HEK293 (cell line): ENCODE measurements around the gene PIK3R6.

ENCODE experiments used
- CTCF ChIA-PET: fragments of 350-600 bp; formaldehyde crosslinking; extraction: SDS; loops from one replicate; lab custom pipeline; 2021; ENCODE audit warnings: antibody characterized with exemption; lab: Yijun Ruan, JAX
- POLR2A ChIA-PET: fragments of 300-600 bp; formaldehyde crosslinking; extraction: SDS; loops from one replicate; lab custom pipeline; 2020; ENCODE audit warnings: antibody characterized with exemption, inconsistent platforms; lab: Yijun Ruan, JAX
- H3K27ac ChIP-seq: fragments of 200-500 bp; sonication (Bioruptor generic); 2 replicates; pipeline ENCODE4 v1.5.1; 2014; ENCODE audit warnings: low read depth, low read length, control low read depth, inconsistent platforms; ENCODE audit errors: extremely low read depth
- H3K36me3 ChIP-seq, 2 experiments: fragments of 200-500 bp in 1 of 2; sonication (Bioruptor generic) in 1 of 2; 1 replicate in 1 of 2; 2 replicates in 1 of 2; pipeline ENCODE4 v1.5.1; 2014 to 2017; ENCODE audit warnings: inconsistent platforms in 2 of 2, low read length in 2 of 2; ENCODE audit not compliant: control insufficient read depth in 2 of 2, insufficient read depth in 1 of 2
- H3K4me1 ChIP-seq: fragments of 200-500 bp; sonication (Bioruptor generic); 2 replicates; pipeline ENCODE4 v1.5.1; 2014; ENCODE audit warnings: mild to moderate bottlenecking, low read length, inconsistent platforms; ENCODE audit not compliant: control insufficient read depth, insufficient read depth
- H3K4me3 ChIP-seq: 2 replicates; pipeline ENCODE4 v1.5.1; 2011; ENCODE audit warnings: low read depth, mild to moderate bottlenecking, control low read depth, low read length, moderate library complexity
- H3K9me3 ChIP-seq: fragments of 200-500 bp; sonication (Bioruptor generic); 2 replicates; pipeline ENCODE4 v1.5.1; 2014; ENCODE audit warnings: low read depth, low read length, inconsistent platforms; ENCODE audit not compliant: control insufficient read depth, insufficient read depth
- MYNN ChIP-seq: fragments of 450-650 bp; formaldehyde crosslinking; IDR thresholded peaks from 2 replicates; pipeline ENCODE4 v1.5.1; 2016; ENCODE audit warnings: missing biosample characterization, missing genetic modification characterization, borderline replicate concordance
- SP7 ChIP-seq: fragments of 450-650 bp; formaldehyde crosslinking; IDR thresholded peaks from 2 replicates; pipeline ENCODE4 v1.5.1; 2016; ENCODE audit warnings: missing biosample characterization, missing genetic modification characterization
- ZBTB21 ChIP-seq: fragments of 450-650 bp; formaldehyde crosslinking; IDR thresholded peaks from 2 replicates; pipeline ENCODE4 v1.5.1; 2017; ENCODE audit warnings: missing biosample characterization, missing genetic modification characterization
- ZBTB6 ChIP-seq: fragments of 450-650 bp; formaldehyde crosslinking; IDR thresholded peaks from 2 replicates; pipeline ENCODE4 v1.5.1; 2017; ENCODE audit warnings: missing biosample characterization, missing genetic modification characterization
- ZFHX2 ChIP-seq: fragments of 450-650 bp; formaldehyde crosslinking; conservative IDR thresholded peaks from 2 replicates; pipeline ENCODE4 v1.5.1; 2016; ENCODE audit warnings: missing biosample characterization, missing genetic modification characterization
- ZNF133 ChIP-seq: fragments of 450-650 bp; formaldehyde crosslinking; IDR thresholded peaks from 2 replicates; pipeline ENCODE4 v1.5.1; 2016; ENCODE audit warnings: missing biosample characterization, missing genetic modification characterization
- ZNF221 ChIP-seq: fragments of 450-650 bp; formaldehyde crosslinking; IDR thresholded peaks from 2 replicates; pipeline ENCODE4 v1.5.1; 2017; ENCODE audit warnings: missing biosample characterization, missing genetic modification characterization, borderline replicate concordance
- ZNF26 ChIP-seq: fragments of 450-650 bp; formaldehyde crosslinking; IDR thresholded peaks from 2 replicates; pipeline ENCODE4 v1.5.1; 2016; ENCODE audit warnings: missing biosample characterization, missing genetic modification characterization
- ZNF292 ChIP-seq: fragments of 450-650 bp; formaldehyde crosslinking; IDR thresholded peaks from 2 replicates; pipeline ENCODE4 v1.5.1; 2016; ENCODE audit warnings: low read depth, missing biosample characterization, missing genetic modification characterization, borderline replicate concordance
- ZNF354C ChIP-seq: fragments of 450-650 bp; formaldehyde crosslinking; IDR thresholded peaks from 2 replicates; pipeline ENCODE4 v1.5.1; 2016; ENCODE audit warnings: missing biosample characterization, missing genetic modification characterization, low read depth, borderline replicate concordance
- ZNF366 ChIP-seq: fragments of 450-650 bp; formaldehyde crosslinking; conservative IDR thresholded peaks from 2 replicates; pipeline ENCODE4 v1.5.1; 2016; ENCODE audit warnings: missing biosample characterization, missing genetic modification characterization
- ZNF449 ChIP-seq: fragments of 450-650 bp; formaldehyde crosslinking; IDR thresholded peaks from 2 replicates; pipeline ENCODE4 v1.5.1; 2017; ENCODE audit warnings: missing biosample characterization, mild to moderate bottlenecking, missing genetic modification characterization, moderate library complexity
- ZNF580 ChIP-seq: fragments of 450-650 bp; formaldehyde crosslinking; IDR thresholded peaks from 2 replicates; pipeline ENCODE4 v1.5.1; 2016; ENCODE audit warnings: missing biosample characterization, missing genetic modification characterization
- ZNF596 ChIP-seq: fragments of 450-650 bp; IDR thresholded peaks from 2 replicates; pipeline ENCODE4 v1.5.0; 2018; ENCODE audit warnings: missing biosample characterization, mild to moderate bottlenecking, missing genetic modification characterization, moderate library complexity
- ZNF610 ChIP-seq: fragments of 450-650 bp; formaldehyde crosslinking; IDR thresholded peaks from 2 replicates; pipeline ENCODE4 v1.5.1; 2016; ENCODE audit warnings: missing biosample characterization, missing genetic modification characterization, borderline replicate concordance
- ZNF692 ChIP-seq: fragments of 450-650 bp; formaldehyde crosslinking; IDR thresholded peaks from 2 replicates; pipeline ENCODE4 v1.5.1; 2016; ENCODE audit warnings: missing biosample characterization, missing genetic modification characterization
- ZNF707 ChIP-seq: fragments of 450-650 bp; formaldehyde crosslinking; IDR thresholded peaks from 2 replicates; pipeline ENCODE4 v1.5.1; 2016; ENCODE audit warnings: missing biosample characterization, missing genetic modification characterization
- ZNF777 ChIP-seq: fragments of 450-650 bp; formaldehyde crosslinking; IDR thresholded peaks from 2 replicates; pipeline ENCODE4 v1.5.1; 2017; ENCODE audit warnings: missing biosample characterization, missing genetic modification characterization, borderline replicate concordance
- ZSCAN23 ChIP-seq: fragments of 450-650 bp; formaldehyde crosslinking; IDR thresholded peaks from 2 replicates; pipeline ENCODE4 v1.5.1; 2016; ENCODE audit warnings: missing biosample characterization, missing genetic modification characterization

PIK3R6 gene

GRCh38 chr17:8912084-8912981, 44.9 kb upstream of the PIK3R6 start:
- ChIA-PET CTCF (interaction anchor here (0.5 to 1.6 kb wide), 3 partner anchors 18 to 462 kb away, joined by 3 to 6 read pairs (median 3); no protein-coding TSS in a partner anchor), POLR2A (no interaction called here)
- no peaks in the 10 kb centered on the region for H3K4me1 ChIP-seq
- no peaks in the 10 kb centered on the region for H3K9me3 ChIP-seq
- no peak for TF ChIP-seq ZBTB21 (tag by site-specific recombination)
- no peak for TF ChIP-seq ZNF692 (tag by site-specific recombination)
- no peak for TF ChIP-seq ZNF580 (tag by site-specific recombination)
- TF ChIP-seq ZNF449 (tag by site-specific recombination): no peak
- TF ChIP-seq ZSCAN23: no peak
- TF ChIP-seq ZFHX2 (tag by site-specific recombination): no peak
- no peak for TF ChIP-seq ZNF133 (tag by site-specific recombination)
- TF ChIP-seq ZBTB6 (tag by site-specific recombination): no peak
- TF ChIP-seq ZNF26 (tag by site-specific recombination): no peak
- no peak for TF ChIP-seq ZNF610 (tag by site-specific recombination)
- TF ChIP-seq SP7: no peak
- TF ChIP-seq ZNF354C (tag by site-specific recombination): no peak
- no peak for TF ChIP-seq ZNF777 (tag by site-specific recombination)
- TF ChIP-seq ZNF596 (tag by site-specific recombination): no peak
- TF ChIP-seq ZNF366 (tag by site-specific recombination): no peak
- no peak for TF ChIP-seq MYNN (tag by site-specific recombination)
- TF ChIP-seq ZNF221 (tag by site-specific recombination): no peak
- no peak for TF ChIP-seq ZNF707
- TF ChIP-seq ZNF292 (tag by site-specific recombination): no peak
- H3K4me3 ChIP-seq: no peak overlapping the region
- H3K27ac ChIP-seq: no peak overlapping the region
- no peaks in the 10 kb centered on the region for H3K36me3 ChIP-seq
